Osteoblast (primary cell): ENCODE data around the gene MEIS1. TPM values are rescaled to one million over a fixed set of nuclear protein-coding genes. Genes with fewer than 3 reads are reported as not detected.

ENCODE experiments used
- DNase-seq: peaks from one replicate; pipeline ENCODE4 v3.0.0; 2011; ENCODE audit warnings: low spot score, mixed read lengths; ENCODE audit not compliant: insufficient read length; ENCODE audit errors: missing footprints
- H2AFZ ChIP-seq: 2 replicates; pipeline ENCODE4 v1.6.0; 2011; ENCODE audit warnings: mild to moderate bottlenecking, low read length
- H3K27ac ChIP-seq: 2 replicates; pipeline ENCODE4 v1.5.1; 2011; ENCODE audit warnings: mild to moderate bottlenecking, low read depth, low read length, moderate library complexity
- H3K27me3 ChIP-seq: 2 replicates; pipeline ENCODE4 v1.6.0; 2012; ENCODE audit warnings: mild to moderate bottlenecking, control low read depth, inconsistent platforms, low read length, moderate library complexity; ENCODE audit not compliant: insufficient read depth
- H3K36me3 ChIP-seq: 2 replicates; pipeline ENCODE4 v1.5.1; 2011; ENCODE audit warnings: mild to moderate bottlenecking, low read length, control low read depth, moderate library complexity; ENCODE audit not compliant: insufficient read depth
- H3K4me1 ChIP-seq: 2 replicates; pipeline ENCODE4 v1.5.1; 2011; ENCODE audit warnings: mild to moderate bottlenecking, low read length, control low read depth, moderate library complexity; ENCODE audit not compliant: insufficient read depth
- H3K4me2 ChIP-seq: 2 replicates; pipeline ENCODE4 v1.6.0; 2011; ENCODE audit warnings: mild to moderate bottlenecking, low read length; ENCODE audit not compliant: insufficient read depth
- H3K4me3 ChIP-seq: fragments of 200-600 bp; sonication (generic); 3 replicates; pipeline ENCODE4 v1.5.1; 2012; ENCODE audit warnings: mild to moderate bottlenecking, low read length, inconsistent platforms; ENCODE audit not compliant: insufficient read depth
- H3K79me2 ChIP-seq: 2 replicates; pipeline ENCODE4 v1.6.0; 2012; ENCODE audit warnings: mild to moderate bottlenecking, low read length, control low read depth, inconsistent platforms; ENCODE audit not compliant: insufficient read depth
- H3K9me3 ChIP-seq: 2 replicates; pipeline ENCODE4 v1.5.1; 2011; ENCODE audit warnings: low read depth, low read length, control low read depth
- H4K20me1 ChIP-seq: 2 replicates; pipeline ENCODE4 v1.6.0; 2012; ENCODE audit warnings: mild to moderate bottlenecking, low read length, control low read depth; ENCODE audit not compliant: insufficient read depth
- total RNA-seq: library from RNA; depleted of rRNA; stranded (reverse); fragments of >200 nt; gene quantifications from 2 replicates; pipeline ENCODE4 v1.2.3, GENCODE V29; 2012
- TF ChIP-seq, protein P1 (sequence below): IDR thresholded peaks from 2 replicates; pipeline ENCODE4 v1.5.1; 2011; ENCODE audit warnings: mild to moderate bottlenecking, low read depth, low read length, moderate library complexity; ENCODE audit errors: extremely low read depth

The MEIS1 gene
- total RNA-seq, 1 donor: 11.9 TPM

- H3K4me3 ChIP-seq: no peak overlapping the region
- no peaks in the 10 kb centered on the region for H3K36me3 ChIP-seq
- H3K4me1 ChIP-seq: no peaks in the 10 kb centered on the region
- no peak overlapping the region for H3K4me2 ChIP-seq
- TF ChIP-seq, protein P1, sequence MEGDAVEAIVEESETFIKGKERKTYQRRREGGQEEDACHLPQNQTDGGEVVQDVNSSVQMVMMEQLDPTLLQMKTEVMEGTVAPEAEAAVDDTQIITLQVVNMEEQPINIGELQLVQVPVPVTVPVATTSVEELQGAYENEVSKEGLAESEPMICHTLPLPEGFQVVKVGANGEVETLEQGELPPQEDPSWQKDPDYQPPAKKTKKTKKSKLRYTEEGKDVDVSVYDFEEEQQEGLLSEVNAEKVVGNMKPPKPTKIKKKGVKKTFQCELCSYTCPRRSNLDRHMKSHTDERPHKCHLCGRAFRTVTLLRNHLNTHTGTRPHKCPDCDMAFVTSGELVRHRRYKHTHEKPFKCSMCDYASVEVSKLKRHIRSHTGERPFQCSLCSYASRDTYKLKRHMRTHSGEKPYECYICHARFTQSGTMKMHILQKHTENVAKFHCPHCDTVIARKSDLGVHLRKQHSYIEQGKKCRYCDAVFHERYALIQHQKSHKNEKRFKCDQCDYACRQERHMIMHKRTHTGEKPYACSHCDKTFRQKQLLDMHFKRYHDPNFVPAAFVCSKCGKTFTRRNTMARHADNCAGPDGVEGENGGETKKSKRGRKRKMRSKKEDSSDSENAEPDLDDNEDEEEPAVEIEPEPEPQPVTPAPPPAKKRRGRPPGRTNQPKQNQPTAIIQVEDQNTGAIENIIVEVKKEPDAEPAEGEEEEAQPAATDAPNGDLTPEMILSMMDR: peak; percentile 92
- H3K79me2 ChIP-seq: no peaks in the 10 kb centered on the region
- peaks cover 39% of the 10 kb centered on the region for H3K27me3 ChIP-seq
- H3K27ac ChIP-seq: no peak overlapping the region
- no peaks in the 10 kb centered on the region for H3K9me3 ChIP-seq
- no peaks in the 10 kb centered on the region for H4K20me1 ChIP-seq
- no peak overlapping the region for H2AFZ ChIP-seq
- peak; percentile 90 for DNase-seq
These were observed 5.8 kb upstream of the MEIS1 start for GRCh38 chr2:66428986-66429612.

- H3K4me2 ChIP-seq: no peak overlapping the region
- no peak overlapping the region for H3K4me3 ChIP-seq
- no peaks in the 10 kb centered on the region for H3K9me3 ChIP-seq
- H3K4me1 ChIP-seq: no peaks in the 10 kb centered on the region
- H3K79me2 ChIP-seq: no peaks in the 10 kb centered on the region
- peaks cover 38% of the 10 kb centered on the region for H3K27me3 ChIP-seq
- no peak overlapping the region for H3K27ac ChIP-seq
- H2AFZ ChIP-seq: no peak overlapping the region
- TF ChIP-seq, protein P1: no peak
- no peaks in the 10 kb centered on the region for H3K36me3 ChIP-seq
- DNase-seq: no peak
- H4K20me1 ChIP-seq: no peaks in the 10 kb centered on the region
These were observed 5.0 kb upstream of the MEIS1 start for GRCh38 chr2:66429693-66430504.

DNA sequence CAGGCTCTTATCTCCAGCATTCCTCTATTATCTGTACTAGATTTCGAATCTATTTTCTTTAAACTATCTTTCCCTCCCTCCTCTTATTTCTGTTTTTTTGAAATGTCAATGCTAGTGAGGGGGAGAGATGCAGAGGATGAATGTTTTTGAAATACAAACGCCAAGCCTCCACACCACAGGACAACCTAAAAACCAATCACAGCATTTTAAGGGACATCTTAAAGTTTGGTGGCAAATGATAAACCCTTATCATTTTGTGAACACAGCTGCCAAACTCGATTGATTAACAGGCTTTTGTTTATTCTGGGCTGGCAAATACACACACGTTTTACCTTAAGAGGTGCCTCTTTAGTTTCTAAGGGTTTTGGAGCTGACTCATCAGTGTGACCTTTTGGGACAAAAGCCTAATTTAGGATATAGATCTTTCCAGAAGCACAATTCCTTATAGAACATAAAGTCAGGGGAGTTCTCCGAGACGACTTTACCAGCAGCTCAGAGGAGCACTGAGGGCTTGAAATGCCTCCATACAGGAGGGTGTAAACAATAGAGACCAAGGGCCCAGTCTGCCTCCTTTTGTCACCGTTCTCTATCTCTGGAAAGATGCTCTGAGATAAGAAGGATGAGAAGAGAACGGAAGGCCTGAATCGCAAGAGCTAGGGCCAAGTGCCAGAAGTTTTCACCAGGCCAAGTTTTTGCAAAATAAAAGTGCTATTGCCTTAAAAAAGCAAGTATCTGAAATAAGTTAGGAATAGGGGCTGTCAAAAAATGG lies 4.2 kb upstream of the MEIS1 start:
- H3K4me2 ChIP-seq: no peak overlapping the region

More for the DNA sequence above, 4.2 kb upstream of the MEIS1 start:
- Histone ChIP-seq H4K20me1 (no peaks in the 10 kb centered on the region), H2AFZ (no peak overlapping the region), H3K9me3 (no peaks in the 10 kb centered on the region), H3K4me3 (no peak overlapping the region), H3K36me3 (no peaks in the 10 kb centered on the region), H3K4me1 (no peaks in the 10 kb centered on the region), H3K27me3 (peaks cover 30% of the 10 kb centered on the region), H3K79me2 (peaks cover 3% of the 10 kb centered on the region), H3K27ac (no peak overlapping the region)
- no peak for DNase-seq
- TF ChIP-seq, protein P1: no peak
